Measurements from ENCODE around the gene SMAD5.

The SMAD5 gene

GRCh38 chr5:136215812-136216211 lies 83.2 kb downstream of the SMAD5 start:
- no peak for TF ChIP-seq POLR2A (IDR thresholded peaks at IDR 0.05; ENCODE audit: low read depth, low read length)
- DNase-seq (ENCODE audit: insufficient read length, low spot score) (no peak), FAIRE-seq (no peak)

DNA sequence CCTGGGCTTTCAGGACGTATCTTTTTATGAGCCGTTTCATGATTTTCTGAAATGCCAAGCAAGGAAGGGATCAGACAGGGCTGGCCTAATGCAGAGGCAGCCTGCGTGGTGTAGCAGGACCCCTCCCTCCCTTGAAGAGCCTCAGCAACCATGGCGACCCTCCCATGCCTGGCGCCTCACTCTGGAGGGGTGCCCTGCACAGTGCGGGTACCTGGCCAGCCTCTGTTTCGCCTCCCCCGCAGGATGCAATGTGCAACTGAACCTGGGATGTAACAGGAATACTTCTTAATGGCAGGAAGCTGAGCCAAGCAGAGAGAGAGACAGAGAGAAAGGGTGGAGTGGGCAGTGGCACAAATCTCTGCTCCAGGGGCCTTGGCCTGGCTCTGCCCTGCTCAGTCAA lies 83.6 kb downstream of the SMAD5 start:
- TF ChIP-seq POLR2A (IDR thresholded peaks at IDR 0.05; ENCODE audit: low read depth, low read length), result no peak
- no peak for DNase-seq (ENCODE audit: insufficient read length, low spot score)
- no peak for FAIRE-seq

GRCh38 chr5:136221340-136221739 lies 88.7 kb downstream of the SMAD5 start:
- no peak for TF ChIP-seq POLR2A (IDR thresholded peaks at IDR 0.05; ENCODE audit: low read depth, low read length)
- FAIRE-seq (no peak), DNase-seq (ENCODE audit: insufficient read length, low spot score) (no peak)

DNA sequence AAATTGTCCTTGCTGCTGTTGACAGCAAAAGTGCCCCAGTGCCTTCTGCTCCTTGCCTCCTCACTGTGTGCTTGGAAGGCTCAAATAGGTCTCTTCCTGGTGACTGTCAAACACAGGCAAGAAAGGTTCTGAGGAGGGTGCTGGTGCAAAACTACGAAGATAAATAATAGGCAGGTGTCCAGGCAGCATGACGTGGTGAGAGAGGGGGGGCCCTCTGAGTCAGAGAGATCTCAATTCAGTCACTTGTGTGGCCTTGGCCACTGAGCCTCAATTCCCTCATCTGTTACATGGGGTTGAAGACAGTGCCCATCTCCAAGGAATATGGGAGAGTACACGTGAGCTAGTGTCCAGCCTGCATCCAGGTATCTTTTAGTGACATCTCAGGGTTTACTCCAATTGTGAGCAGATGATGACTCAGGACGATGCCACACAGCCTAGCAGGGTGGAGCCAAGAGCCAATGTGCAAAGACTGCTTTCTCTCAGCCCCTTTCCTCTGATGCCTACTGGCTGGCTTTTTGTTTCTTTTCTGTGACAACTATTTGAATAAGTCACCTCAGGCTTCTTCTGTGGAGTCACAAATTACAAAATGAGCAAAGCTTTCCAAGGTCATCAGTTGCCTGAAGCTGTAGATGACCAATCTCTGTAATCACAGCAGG lies 90.1 kb downstream of the SMAD5 start:
- DNase-seq (ENCODE audit: insufficient read length, low spot score) (peak; percentile 35), FAIRE-seq (no peak)
- TF ChIP-seq POLR2A (IDR thresholded peaks at IDR 0.05; ENCODE audit: low read depth, low read length), result no peak

- TF ChIP-seq POLR2A (IDR thresholded peaks at IDR 0.05; ENCODE audit: low read depth, low read length), result no peak
- DNase-seq (ENCODE audit: insufficient read length, low spot score) (no peak), FAIRE-seq (no peak)
Measured at GRCh38 chr5:136225796-136226195, 93.2 kb downstream of the SMAD5 start.

- DNase-seq (ENCODE audit: insufficient read length, low spot score) (no peak), FAIRE-seq (no peak)
- no peak for TF ChIP-seq POLR2A (IDR thresholded peaks at IDR 0.05; ENCODE audit: low read depth, low read length)
Measured at GRCh38 chr5:136226401-136226800, 93.8 kb downstream of the SMAD5 start.

DNA sequence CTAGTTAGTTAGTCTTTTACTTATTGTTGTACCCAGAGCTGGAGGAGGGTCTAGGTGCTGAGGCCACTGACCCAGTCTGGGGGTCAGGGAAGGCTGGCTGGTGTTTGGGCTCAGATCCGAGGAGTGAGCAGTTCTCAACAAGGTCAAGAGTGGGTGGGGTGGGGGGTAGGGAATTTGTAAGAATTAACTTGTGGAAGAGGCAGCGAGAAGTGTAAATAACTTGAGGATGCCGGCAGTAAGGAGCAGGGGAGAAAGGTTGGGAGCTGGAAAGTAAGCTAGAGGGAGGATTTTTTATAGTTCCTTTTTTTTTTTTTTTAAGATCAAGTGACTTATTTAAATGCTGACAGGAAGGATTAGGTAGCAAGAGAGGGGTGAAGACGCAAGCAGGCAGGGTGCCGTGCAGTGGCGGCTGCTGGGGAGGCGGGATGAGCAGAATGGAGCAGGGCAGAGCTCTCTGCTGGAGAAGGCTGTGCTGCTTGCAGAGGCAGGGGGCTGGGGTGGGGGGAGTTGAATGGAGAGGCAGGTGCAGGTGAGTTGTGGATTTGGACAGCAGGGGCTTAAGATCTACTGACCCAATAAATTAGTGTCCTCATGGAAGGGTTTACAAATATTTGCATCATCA lies 95.6 kb downstream of the SMAD5 start:
- TF ChIP-seq POLR2A (IDR thresholded peaks at IDR 0.05; ENCODE audit: low read depth, low read length), result no peak
- FAIRE-seq, result no peak
- no peak for DNase-seq (ENCODE audit: insufficient read length, low spot score)

- FAIRE-seq (no peak), DNase-seq (ENCODE audit: insufficient read length, low spot score) (no peak)
- no peak for TF ChIP-seq POLR2A (IDR thresholded peaks at IDR 0.05; ENCODE audit: low read depth, low read length)
Measured at GRCh38 chr5:136230176-136230575, 97.5 kb downstream of the SMAD5 start.

GRCh38 chr5:136232316-136232715 lies 99.7 kb downstream of the SMAD5 start:
- no peak for DNase-seq (ENCODE audit: insufficient read length, low spot score)
- TF ChIP-seq POLR2A (IDR thresholded peaks at IDR 0.05; ENCODE audit: low read depth, low read length), result no peak
- no peak for FAIRE-seq

Data from H54 (cell line).